ENCODE results near the gene KCNH1. TPM values are rescaled to one million over a fixed set of nuclear protein-coding genes. Genes with fewer than 3 reads are reported as not detected.

The KCNH1 gene
- total RNA-seq, 1 experiment from 2014 or later: 0.17 TPM

GRCh38 chr1:211101481-211101880 lies 32.5 kb downstream of the KCNH1 start (continued):
- TF ChIP-seq FOXJ3 (CRISPR knock-in tag; IDR thresholded peaks at IDR 0.05; ENCODE audit: borderline replicate concordance) (no peak), NR2C2 (CRISPR knock-in tag; IDR thresholded peaks at IDR 0.05) (no peak)

GRCh38 chr1:211099393-211099792 lies 34.6 kb downstream of the KCNH1 start:
- no peak overlapping the region for H3K27ac Mint-ChIP-seq
- no peak for ATAC-seq
- no peak overlapping the region for H3K4me3 Mint-ChIP-seq
- no peak for TF ChIP-seq NFE2L1 (CRISPR knock-in tag; IDR thresholded peaks at IDR 0.05)
- H3K9me3 Mint-ChIP-seq: peaks cover 7% of the 10 kb centered on the region
- no peaks in the 10 kb centered on the region for H3K27me3 Mint-ChIP-seq (ENCODE audit: low read depth)
- POLR2A ChIA-PET: no interaction called here
- peaks cover 6% of the 10 kb centered on the region; the same call in 1 of the 2 replicates for H3K4me1 Mint-ChIP-seq
- H3K36me3 Mint-ChIP-seq: peaks cover under 1% of the 10 kb centered on the region
- DNase-seq (ENCODE audit: low spot score): no peak
- CTCF ChIA-PET: interaction anchor here (2.0 kb wide), 1 partner anchor 35 kb away, joined by 7 read pairs; the partner anchor contains the start of gene KCNH1

GRCh38 chr1:211095381-211095780 lies 38.6 kb downstream of the KCNH1 start:
- Mint-ChIP-seq H3K4me3 (no peak overlapping the region), H3K36me3 (peaks cover 3% of the 10 kb centered on the region), H3K27me3 (ENCODE audit: low read depth) (no peaks in the 10 kb centered on the region), H3K9me3 (peaks cover 17% of the 10 kb centered on the region), H3K4me1 (peaks cover 6% of the 10 kb centered on the region; the same call in 1 of the 2 replicates), H3K27ac (no peak overlapping the region)
- TF ChIP-seq MLX (CRISPR knock-in tag; IDR thresholded peaks at IDR 0.05): no peak
- no peak for TF ChIP-seq USF1 (CRISPR knock-in tag; IDR thresholded peaks at IDR 0.05)
- no peak for TF ChIP-seq MAX (CRISPR knock-in tag; IDR thresholded peaks at IDR 0.05)
- TF ChIP-seq TEAD1 (CRISPR knock-in tag; IDR thresholded peaks at IDR 0.05): no peak
- DNase-seq (ENCODE audit: low spot score) (no peak), ATAC-seq (no peak)
- ChIA-PET CTCF (no interaction called here), POLR2A (no interaction called here)

- H3K9me3 Mint-ChIP-seq: peaks cover 17% of the 10 kb centered on the region
- H3K36me3 Mint-ChIP-seq: peaks cover 3% of the 10 kb centered on the region
- ChIA-PET POLR2A (no interaction called here), CTCF (no interaction called here)
- no peak for DNase-seq (ENCODE audit: low spot score)
- peaks cover 2% of the 10 kb centered on the region; the same call in 1 of the 2 replicates for H3K4me1 Mint-ChIP-seq
- TF ChIP-seq FOXP1 (CRISPR knock-in tag; IDR thresholded peaks at IDR 0.05; ENCODE audit: borderline replicate concordance) (no peak), RELA (CRISPR knock-in tag; IDR thresholded peaks at IDR 0.05; ENCODE audit: borderline replicate concordance) (no peak), ZMAT4 (CRISPR knock-in tag; IDR thresholded peaks at IDR 0.05) (no peak), STAT6 (CRISPR knock-in tag; conservative IDR thresholded peaks at IDR 0.05; ENCODE audit: low read depth) (no peak), ZNF263 (CRISPR knock-in tag; IDR thresholded peaks at IDR 0.05; ENCODE audit: low read depth) (no peak), NR2C2 (CRISPR knock-in tag; IDR thresholded peaks at IDR 0.05) (no peak), NR3C1 (CRISPR knock-in tag; conservative IDR thresholded peaks at IDR 0.05; ENCODE audit: low read depth) (no peak), CBFB (CRISPR knock-in tag; IDR thresholded peaks at IDR 0.05; ENCODE audit: low read depth) (no peak), SMAD3 (CRISPR knock-in tag; IDR thresholded peaks at IDR 0.05; ENCODE audit: borderline replicate concordance) (no peak), AFF4 (CRISPR knock-in tag; IDR thresholded peaks at IDR 0.05; ENCODE audit: borderline replicate concordance) (no peak), CREM (CRISPR knock-in tag; IDR thresholded peaks at IDR 0.05) (no peak), ATF2 (CRISPR knock-in tag; IDR thresholded peaks at IDR 0.05; ENCODE audit: borderline replicate concordance, low read depth) (no peak), ZNF671 (CRISPR knock-in tag; IDR thresholded peaks at IDR 0.05) (no peak), GRHL2 (CRISPR knock-in tag; IDR thresholded peaks at IDR 0.05; ENCODE audit: insufficient replicate concordance, severe bottlenecking) (no peak), TP53 (CRISPR knock-in tag; IDR thresholded peaks at IDR 0.05) (no peak)
- H3K4me3 Mint-ChIP-seq: no peak overlapping the region
- ATAC-seq: no peak
- H3K27ac Mint-ChIP-seq: no peak overlapping the region
- no peaks in the 10 kb centered on the region for H3K27me3 Mint-ChIP-seq (ENCODE audit: low read depth)
Observed at GRCh38 chr1:211092955-211093354, 41.0 kb downstream of the KCNH1 start.
